Kidney glomerular epithelial cell (primary cell): ENCODE measurements around the gene GADD45B.
"Not testable (repeated sequence)": the region's sequence is repeated elsewhere in the genome, so short reads cannot be mapped to it uniquely, and the experiment has no call there.

Source experiments
- DNase-seq: peaks from one replicate; lab custom pipeline; 2025; lab: John Stamatoyannopoulos, UW

Gene GADD45B

GRCh38 chr19:2514981-2515518, 39.1 kb downstream of the GADD45B start:
- DNase-seq: no peak

- DNase-seq: no peak
These were observed 40.8 kb downstream of the GADD45B start for GRCh38 chr19:2516727-2517126.

- DNase-seq: no peak
These were observed 42.1 kb downstream of the GADD45B start for GRCh38 chr19:2517881-2518601.

GRCh38 chr19:2518856-2519255, 42.9 kb downstream of the GADD45B start:
- DNase-seq: not testable (repeated sequence)

GRCh38 chr19:2519482-2519881, 43.6 kb downstream of the GADD45B start:
- DNase-seq: no peak

GRCh38 chr19:2523630-2524311, 47.8 kb downstream of the GADD45B start:
- peak; percentile 28 for DNase-seq

GRCh38 chr19:2524361-2524839, 48.5 kb downstream of the GADD45B start:
- no peak for DNase-seq

- DNase-seq: peak; percentile 62
These were observed 49.2 kb downstream of the GADD45B start for GRCh38 chr19:2524840-2525723.

- no peak for DNase-seq
These were observed 51.2 kb downstream of the GADD45B start for GRCh38 chr19:2527171-2527570.

GRCh38 chr19:2527686-2528085, 51.8 kb downstream of the GADD45B start:
- no peak for DNase-seq
